ENCODE results near the gene HTR2B.
A peak's percentile ranks its signal among the peaks of the same experiment; 100 is the strongest.

Gene HTR2B

DNA sequence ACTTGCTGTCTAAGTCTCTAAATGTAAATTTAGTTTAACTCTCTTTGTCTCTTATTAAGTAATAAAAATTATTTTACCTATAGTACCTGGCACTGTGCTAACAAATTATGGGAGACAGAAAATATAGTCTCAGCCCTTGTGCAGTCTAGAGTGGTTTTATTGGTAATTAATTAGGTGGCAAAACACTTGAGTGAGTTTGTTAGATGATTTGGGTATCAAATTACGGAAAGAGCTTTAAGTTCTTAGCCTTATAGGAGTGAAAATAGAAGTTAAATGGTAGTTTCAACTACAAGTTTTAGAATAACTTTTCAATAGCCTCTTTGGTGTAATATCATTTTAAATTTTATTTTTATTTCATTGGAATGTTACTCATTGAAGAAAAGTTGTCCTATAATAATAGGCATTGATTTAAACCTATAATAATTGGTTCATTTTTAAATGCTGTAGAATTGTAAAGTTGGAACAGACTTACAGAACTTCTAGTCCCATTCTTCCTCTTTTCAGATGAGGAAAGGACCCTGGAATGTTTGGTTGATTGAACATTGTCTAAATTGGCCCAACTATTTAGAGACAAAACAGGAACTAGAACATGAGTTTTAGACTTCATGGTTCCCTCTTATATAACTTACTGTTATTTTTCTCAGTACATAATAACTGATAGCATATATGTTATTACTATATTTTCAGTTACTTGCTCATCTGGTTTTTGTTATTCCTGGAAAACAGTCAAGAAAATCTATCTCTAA, 10.2 kb upstream of the HTR2B start:
- no peak overlapping the region for H3K4me3 ChIP-seq (ENCODE audit: low read depth, low read length)
- DNase-seq (ENCODE audit: low read depth): no peak

- H3K4me3 ChIP-seq (ENCODE audit: low read depth, low read length): no peak overlapping the region
- peak; percentile 49 for DNase-seq (ENCODE audit: low read depth)
Observed at GRCh38 chr2:231133365-231134099, 8.7 kb upstream of the HTR2B start.

- DNase-seq (ENCODE audit: low read depth): no peak
- no peak overlapping the region for H3K4me3 ChIP-seq (ENCODE audit: low read depth, low read length)
Observed at GRCh38 chr2:231132129-231132528, 7.3 kb upstream of the HTR2B start.

GRCh38 chr2:231130336-231131056, 5.7 kb upstream of the HTR2B start:
- no peak overlapping the region for H3K4me3 ChIP-seq (ENCODE audit: low read depth, low read length)
- DNase-seq (ENCODE audit: low read depth): no peak

GRCh38 chr2:231129216-231129615, 4.4 kb upstream of the HTR2B start:
- no peak for DNase-seq (ENCODE audit: low read depth)
- H3K4me3 ChIP-seq (ENCODE audit: low read depth, low read length): no peak overlapping the region

- no peak for DNase-seq (ENCODE audit: low read depth)
Observed at GRCh38 chr2:231128541-231128940, 3.7 kb upstream of the HTR2B start.

DNA sequence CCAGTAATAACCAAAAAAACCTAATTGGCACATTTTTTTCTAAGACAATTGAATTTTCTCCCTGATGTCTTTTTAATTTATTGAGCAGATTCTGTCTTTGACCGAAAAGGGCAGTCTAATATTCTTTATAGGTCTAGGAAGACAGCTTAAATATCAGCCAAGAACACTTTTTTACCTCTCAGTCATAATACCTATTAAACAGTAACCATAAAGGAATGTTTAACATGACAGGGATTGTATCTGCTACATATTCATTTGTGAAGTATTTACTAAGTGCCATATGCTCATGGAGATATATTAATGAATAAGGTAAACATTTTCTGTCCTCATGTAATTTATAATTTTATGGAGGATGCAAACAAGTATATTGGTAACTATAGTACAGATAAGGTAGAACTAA, 3.1 kb upstream of the HTR2B start:
- DNase-seq (ENCODE audit: low read depth): no peak
- H3K4me3 ChIP-seq (ENCODE audit: low read depth, low read length): no peak overlapping the region

More at GRCh38 chr2:231128541-231128940, 3.7 kb upstream of the HTR2B start:
- no peak overlapping the region for H3K4me3 ChIP-seq (ENCODE audit: low read depth, low read length)

DNA sequence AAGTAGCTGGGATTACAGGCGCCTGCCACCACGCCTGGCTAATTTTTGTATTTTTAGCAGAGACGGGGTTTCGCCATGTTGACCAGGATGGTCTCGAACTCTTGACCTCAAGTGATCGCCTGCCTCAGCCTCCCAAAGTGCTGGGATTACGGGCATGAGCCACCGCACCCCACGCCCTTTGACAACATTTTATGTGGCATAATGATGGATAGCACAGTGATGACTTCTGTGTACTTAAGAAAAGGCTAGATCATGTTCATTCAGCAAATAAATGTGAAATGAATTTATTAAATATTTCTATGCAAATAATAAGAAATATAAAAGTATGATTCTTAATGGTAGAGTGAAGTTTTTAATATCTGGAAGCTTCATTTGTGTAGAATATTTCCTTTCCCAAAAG, 2.6 kb upstream of the HTR2B start:
- no peak for DNase-seq (ENCODE audit: low read depth)
- H3K4me3 ChIP-seq (ENCODE audit: low read depth, low read length): no peak overlapping the region

DNA sequence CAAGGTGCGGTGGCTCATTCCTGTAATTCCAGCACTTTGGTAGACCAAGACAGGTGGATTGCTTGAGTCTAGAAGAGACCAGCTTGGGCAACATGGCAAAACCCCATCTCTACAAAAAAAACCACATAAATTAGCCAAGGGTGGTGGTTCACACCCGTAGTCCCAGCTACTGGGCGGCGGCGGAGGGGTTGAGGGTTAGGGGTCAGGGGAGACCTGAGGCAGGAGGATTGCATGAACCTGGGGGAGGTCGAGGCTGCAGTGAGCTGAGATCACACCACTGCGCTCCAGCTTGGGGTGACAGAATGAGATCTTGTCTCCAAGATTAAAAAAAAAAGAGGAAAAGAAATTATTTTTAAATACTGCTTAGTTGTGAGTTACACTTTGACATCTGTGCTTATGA, 1.3 kb upstream of the HTR2B start:
- no peak overlapping the region for H3K4me3 ChIP-seq (ENCODE audit: low read depth, low read length)
- no peak for DNase-seq (ENCODE audit: low read depth)

DNA sequence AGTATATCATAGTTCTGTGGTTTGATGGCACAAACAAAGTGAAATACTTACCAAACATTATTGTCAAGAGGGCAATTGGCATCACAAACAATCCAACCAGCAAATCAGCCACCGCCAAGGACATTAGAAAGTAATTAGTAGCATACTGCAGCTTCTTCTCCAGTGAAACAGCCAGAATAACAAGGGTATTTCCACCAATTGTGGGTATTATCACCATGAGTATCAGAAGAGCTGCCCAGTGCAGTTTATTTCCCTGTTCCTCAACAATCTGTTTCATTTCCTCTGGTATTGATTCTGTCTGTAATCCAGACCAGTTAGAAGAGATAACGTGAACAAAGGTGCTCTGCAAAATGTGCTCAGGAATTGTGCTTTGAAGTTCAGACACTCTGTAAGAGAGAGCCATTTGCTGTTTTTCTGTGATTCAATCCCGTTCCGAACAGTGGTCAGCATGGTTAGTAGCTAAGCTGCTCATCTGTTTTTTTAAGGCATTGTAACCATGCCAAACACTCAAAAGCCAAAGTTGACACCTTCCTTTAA, 1.4 kb downstream of the HTR2B start:
- H3K4me3 ChIP-seq (ENCODE audit: low read depth, low read length): no peak overlapping the region
- DNase-seq (ENCODE audit: low read depth): no peak

GRCh38 chr2:231118614-231118942, 6.3 kb downstream of the HTR2B start:
- no peak for DNase-seq (ENCODE audit: low read depth)
- no peak overlapping the region for H3K4me3 ChIP-seq (ENCODE audit: low read depth, low read length)

DNA sequence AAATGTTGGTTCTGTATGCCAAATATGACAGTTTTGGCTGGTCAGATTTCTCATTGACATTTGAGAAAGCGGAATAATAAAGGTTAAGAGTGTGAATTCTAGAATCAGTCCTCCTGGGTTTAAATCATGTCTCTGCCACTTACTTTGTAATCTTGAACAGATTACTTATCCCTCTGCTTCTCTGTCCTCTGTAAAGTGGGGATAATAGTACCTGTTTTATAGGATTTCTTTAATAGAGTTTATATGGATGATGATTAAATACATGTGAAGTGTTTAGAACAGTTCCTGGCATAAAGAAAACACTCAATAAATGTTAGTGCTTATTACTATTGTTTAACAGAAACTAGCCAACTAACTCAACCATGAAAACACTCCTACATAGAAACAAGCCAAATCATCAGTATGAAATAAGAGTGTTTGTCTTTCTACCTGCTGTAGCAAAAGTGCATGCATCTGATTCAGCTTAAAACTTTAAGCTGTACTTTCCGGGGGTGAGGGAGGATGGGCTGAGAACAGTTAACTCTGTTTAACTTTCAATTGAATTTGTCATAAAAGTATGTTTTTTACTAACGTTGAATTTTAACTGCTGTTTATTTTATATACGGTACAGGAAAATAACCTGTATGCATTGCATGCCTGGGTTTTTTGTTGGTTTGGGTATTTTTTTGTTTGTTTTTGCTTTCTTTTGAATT, 6.8 kb downstream of the HTR2B start:
- DNase-seq (ENCODE audit: low read depth): no peak
- H3K4me3 ChIP-seq (ENCODE audit: low read depth, low read length): no peak overlapping the region

- H3K4me3 ChIP-seq (ENCODE audit: low read depth, low read length): no peak overlapping the region
Observed at GRCh38 chr2:231117148-231117547, 7.7 kb downstream of the HTR2B start.

DNA sequence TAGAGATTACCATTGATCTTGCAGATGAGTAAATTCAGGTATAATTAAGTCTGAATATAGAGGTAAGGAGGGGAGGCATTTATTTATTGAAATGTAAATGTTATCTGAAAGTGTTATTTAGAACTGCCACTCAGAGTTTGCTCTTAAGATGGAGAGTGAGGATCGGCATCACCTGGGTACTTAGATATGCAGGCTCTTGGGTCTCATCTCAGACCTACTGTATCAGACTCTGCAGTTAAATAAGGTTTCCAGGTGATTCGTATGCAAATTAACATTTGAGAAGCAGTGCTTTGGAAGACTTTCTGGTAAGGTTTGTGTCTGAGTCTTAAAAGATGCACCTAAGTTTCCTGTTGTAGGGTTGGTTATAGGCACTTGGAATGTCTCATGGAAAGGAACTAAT, 9.2 kb downstream of the HTR2B start:
- H3K4me3 ChIP-seq (ENCODE audit: low read depth, low read length): no peak overlapping the region
- no peak for DNase-seq (ENCODE audit: low read depth)

More at GRCh38 chr2:231117148-231117547, 7.7 kb downstream of the HTR2B start:
- DNase-seq (ENCODE audit: low read depth): no peak

- DNase-seq (ENCODE audit: low read depth): no peak
- H3K4me3 ChIP-seq (ENCODE audit: low read depth, low read length): no peak overlapping the region
Observed at GRCh38 chr2:231113489-231113888, 11.4 kb downstream of the HTR2B start.

DNA sequence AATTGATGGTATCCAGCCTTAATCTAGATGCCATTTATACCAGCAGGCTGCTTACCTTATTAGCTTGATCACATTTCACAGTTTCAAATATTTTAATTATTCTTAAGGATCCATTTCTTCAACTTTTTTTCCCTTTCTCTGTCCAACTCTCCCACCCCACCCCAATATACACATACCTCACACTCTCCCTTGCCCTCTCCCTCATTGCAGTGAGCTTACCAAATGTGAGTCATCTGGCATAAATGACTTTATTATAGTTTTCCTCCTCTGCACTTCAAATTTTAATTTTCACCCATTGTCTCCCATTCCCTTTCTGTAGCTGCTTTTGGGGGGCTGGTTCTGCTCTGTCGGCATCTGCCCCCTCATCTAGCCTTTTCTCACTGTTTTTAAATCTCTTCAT, 12.9 kb downstream of the HTR2B start:
- no peak overlapping the region for H3K4me3 ChIP-seq (ENCODE audit: low read depth, low read length)
- no peak for DNase-seq (ENCODE audit: low read depth)

DNA sequence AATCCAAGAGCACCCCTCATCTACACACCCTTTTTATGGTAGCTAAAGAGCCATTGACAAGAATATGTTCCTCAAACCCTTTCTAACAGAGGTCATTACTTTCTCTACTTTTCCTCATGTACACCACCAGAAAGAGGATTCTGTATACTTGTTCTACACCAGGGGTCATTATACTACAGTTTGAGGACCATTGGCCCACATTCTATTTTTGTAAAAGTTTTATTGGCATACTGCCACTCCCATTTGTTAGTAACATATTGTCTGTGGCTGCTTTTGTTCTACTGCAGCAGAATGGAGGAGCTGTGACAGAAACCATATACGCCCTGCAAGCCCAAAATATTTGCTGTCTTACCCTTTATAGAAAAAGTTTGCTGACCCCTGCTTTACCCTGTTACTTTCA, 14.3 kb downstream of the HTR2B start:
- peak; percentile 29 for DNase-seq (ENCODE audit: low read depth)
- no peak overlapping the region for H3K4me3 ChIP-seq (ENCODE audit: low read depth, low read length)

DNA sequence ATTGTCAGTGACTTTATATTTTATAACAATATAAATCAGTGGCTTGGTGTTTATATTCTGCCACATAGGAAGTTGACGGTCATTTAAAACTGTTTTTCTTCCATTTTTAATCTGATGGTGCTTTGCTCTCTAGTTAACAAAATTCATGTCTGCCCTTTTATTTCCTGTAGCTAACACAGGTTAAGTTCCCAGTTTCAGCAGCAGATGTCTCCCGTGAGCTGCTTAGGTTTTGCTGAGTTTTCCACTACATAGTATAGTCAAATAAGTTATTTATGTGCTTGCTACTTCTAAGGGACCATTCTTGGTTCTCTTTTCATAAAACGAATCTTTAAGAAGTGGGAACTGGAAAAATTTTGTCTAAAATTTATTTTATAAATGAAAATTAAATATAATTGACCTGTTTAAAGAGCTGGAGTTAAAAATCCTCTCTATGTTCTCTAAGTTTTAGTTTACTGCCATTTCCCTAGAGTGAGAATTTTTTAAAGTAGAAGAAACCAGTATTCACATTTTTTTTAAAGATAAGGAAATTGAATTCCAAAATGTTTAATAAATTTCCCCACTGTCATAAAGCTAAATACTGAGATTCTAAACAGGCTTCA, 20.6 kb downstream of the HTR2B start:
- H3K4me3 ChIP-seq (ENCODE audit: low read depth, low read length): no peak overlapping the region
- no peak for DNase-seq (ENCODE audit: low read depth)

- DNase-seq (ENCODE audit: low read depth): no peak
- H3K4me3 ChIP-seq (ENCODE audit: low read depth, low read length): no peak overlapping the region
Observed at GRCh38 chr2:231102772-231103171, 22.1 kb downstream of the HTR2B start.

Measured in skeletal muscle cell (primary cell).